HG03457 (cell line): ENCODE data around the gene LRRC75B.
"Not testable (repeated sequence)": the region's sequence is repeated elsewhere in the genome, so short reads cannot be mapped to it uniquely, and the experiment has no call there.

Experiments used
- ATAC-seq: cut with Tn5 transposase; IDR thresholded peaks from one replicate; pipeline ENCODE4 v1.9.1; 2021; ENCODE audit warnings: moderate number of reproducible peaks; ENCODE audit not compliant: unreplicated experiment

Gene LRRC75B, protein sequence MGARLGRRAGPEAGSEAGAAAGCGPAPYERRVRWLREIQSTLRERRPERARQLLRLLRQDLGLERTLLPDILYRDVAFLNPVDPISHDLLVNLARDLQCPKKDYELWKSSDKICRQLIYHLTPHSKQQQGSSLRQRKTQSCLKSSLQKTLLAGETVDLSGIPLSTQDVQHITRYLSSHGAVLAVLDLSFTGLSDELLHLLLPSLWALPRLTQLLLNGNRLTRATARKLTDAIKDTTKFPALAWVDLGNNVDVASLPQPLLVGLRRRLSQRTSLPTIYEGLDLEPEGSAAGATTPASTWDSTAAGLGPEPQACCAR

DNA sequence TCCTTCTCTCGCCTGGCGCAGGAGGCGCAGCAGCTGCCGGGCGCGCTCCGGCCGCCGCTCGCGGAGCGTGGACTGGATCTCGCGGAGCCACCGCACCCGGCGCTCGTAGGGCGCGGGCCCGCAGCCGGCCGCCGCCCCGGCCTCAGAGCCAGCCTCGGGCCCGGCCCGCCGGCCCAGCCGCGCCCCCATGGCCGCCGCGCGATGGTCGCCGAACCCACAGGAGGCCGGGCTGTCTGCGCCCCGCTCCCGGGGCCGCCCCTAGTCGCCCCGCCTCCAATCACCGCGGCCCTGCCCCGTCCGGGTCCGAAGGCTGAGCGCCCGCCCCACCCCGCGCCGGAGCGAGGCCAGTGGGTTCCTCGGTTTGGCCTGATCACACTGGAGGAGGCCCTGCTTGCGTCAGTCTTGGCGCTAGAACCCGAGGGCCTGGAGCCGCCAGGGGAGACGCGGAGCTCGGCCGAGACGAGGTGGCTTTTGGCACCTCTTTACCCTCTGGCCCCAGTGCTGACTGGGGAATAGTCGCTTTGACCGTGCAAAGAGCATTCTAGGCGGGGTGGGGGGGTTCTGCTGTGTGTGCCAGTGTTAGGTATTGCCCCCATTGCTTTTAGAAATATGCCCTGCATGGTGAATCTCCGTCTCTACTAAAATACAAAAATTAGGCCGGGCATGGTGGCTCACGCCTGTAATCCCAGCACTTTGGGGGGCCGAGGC, at the start of gene LRRC75B:
Gene LRRC75B (minus strand): TSS at position 223 of the 708 bp plus-strand sequence. CDS start 34 bp downstream, at position 189.
- peak; percentile 54 for ATAC-seq

DNA sequence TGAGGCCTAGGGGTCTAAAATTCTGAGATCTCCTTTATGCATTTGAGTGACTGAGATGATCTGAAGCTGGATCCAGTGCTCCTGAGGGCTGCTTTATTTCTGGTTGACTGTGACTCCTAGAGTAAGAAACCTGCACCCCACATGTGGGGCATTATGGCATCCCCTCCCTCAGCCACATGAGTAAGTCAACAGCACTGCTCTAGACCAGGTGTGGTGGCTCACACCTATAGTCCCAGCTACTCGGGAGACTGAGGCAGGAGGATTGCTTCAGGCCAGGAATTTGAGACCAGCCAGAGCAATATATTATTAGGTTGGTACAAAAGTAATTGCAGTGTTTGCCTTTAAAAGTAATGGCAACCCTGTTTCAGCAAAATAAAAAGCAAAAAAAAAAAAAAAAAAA, 49.4 kb upstream of the LRRC75B start:
- ATAC-seq, result not testable (repeated sequence)

DNA sequence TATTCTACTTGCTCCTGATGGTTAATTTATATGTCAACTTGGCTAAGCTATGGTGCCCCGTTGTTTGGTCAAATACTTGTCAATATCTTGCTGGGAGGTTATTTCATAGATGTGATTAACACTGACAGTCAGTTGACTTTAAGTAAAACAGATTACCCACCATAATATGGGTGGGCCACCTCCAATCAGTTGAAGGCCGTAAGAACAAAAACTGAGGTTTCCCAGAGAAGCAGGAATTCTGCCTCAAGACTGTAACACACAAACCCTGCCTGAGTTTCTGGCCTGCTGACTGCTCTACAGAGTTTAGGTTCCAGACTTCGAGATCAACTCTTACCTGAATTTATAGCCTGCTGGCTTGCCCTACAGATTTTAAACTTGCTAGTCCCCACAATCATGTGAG, 43.6 kb upstream of the LRRC75B start:
- ATAC-seq, result not testable (repeated sequence)

DNA sequence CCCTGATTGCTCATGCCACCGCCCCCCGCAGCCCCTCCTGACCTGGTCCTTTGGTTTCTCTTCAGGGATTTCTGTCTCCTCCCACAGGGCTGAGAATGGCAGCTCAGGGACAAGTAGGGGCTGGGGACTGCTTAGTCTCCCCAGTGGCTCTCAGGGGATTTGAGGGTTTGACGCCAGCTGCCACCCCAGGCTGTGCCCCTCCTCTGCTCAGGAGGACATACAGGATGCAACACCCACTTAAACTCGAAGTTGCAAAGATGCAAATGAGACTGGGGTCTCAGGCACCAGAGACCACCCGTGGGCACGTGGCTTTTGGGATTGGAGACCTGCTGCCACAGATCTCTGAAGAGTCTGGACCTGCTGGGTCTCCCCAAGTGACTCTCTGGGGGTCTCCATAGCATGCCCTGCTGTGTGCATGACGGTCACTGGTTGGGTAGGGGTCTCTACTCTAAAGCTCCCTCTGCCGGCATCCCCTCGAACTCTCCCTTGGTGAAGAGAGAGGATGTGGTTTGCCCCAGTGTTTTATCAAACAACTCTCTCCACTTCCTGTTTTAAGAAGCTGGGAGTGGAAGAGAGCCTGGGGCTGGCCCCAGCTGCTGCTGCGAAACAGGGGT, 42.0 kb upstream of the LRRC75B start:
- ATAC-seq, result not testable (repeated sequence)

DNA sequence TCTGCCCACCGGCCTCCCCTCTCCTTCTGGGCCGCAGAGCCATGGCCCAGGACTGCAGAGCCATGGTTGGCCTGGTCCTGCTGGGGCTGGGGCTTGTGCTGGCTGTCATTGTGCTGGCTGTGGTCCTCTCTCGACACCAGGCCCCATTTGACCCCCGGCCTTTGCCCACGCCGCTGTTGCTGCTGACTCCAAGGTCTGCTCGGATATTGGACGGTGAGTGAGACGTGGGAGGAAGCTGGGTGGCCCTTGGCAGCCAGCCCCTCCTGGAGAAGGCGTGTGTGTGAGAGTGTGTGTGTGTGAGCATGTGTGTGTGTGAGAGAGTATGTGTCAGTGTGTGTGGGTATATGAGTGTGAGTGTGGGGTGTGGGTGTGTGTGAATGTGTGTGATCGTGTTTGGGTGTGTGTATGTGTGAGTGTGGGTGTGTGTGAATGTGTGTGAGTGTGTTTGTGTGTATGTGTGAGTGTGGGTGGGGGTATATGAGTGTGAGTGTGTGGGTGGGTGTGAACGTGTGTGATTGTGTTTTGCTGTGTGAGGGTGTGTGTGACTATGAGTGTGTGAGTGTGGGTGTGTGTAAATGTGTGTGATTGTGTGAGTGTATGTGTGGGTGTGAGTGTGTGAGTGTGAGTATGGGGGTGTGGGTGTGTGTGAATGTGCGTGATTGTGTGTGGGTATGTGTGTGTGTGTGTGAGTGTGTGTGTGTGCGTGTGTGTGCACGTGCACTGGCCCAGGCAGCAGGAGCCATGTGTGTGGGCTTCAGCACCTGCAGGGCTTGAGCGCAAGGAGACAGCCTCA, 40.6 kb upstream of the LRRC75B start:
- ATAC-seq, result not testable (repeated sequence)

DNA sequence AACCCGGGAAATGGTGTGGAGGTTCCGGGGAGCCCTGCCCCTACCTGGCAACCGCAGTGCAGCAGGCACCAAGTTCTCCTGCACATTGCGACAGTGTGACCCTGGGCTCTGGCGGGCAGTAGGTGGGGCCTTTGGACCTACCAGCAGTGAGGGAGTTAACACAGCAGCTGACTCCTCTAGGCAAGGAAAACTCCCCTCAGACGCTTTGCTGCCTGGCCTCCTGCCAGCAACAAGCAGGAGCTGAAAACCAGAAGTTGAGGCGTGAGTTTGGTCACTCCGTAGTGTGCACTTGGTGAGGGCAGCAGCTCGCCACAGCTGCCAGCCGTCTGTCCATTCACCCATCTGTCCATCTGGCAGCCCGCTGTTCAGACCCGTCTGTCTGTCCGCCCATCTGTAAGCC, 39.8 kb upstream of the LRRC75B start:
- ATAC-seq, result not testable (repeated sequence)

DNA sequence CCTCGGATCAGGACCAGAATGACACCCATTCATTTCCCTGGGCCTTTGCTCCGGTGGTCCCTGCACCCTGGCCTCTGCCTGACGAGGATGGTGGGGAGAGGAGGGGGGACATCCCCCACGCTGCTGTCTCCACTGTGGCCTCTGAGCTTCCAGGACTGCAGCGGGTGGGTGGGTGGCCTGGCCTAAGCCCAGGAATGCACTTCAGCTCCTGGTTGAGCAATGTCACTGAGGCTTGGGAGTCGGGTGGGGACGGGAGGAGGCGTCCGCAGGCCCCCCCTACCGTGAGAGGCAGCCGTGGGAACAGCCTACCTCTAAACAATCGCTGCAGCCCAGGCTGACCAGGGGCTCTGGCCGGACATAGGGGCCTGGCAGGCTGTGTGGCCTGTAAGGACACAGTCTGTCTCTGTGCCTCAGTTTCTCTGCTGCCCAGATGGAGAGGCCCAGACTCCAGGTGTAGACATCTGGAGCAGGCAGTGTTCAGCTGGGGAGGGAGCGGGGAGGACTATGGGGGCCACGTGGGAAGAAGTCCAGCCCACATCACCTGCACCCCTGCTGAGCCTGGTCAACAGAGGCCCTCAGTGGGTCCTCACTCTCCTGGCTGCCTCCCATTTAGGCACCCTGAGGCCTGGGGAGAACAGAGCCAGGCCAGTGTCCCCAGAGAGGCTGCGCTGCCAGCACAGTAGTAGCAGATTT, 38.7 kb upstream of the LRRC75B start:
- ATAC-seq, result not testable (repeated sequence)

DNA sequence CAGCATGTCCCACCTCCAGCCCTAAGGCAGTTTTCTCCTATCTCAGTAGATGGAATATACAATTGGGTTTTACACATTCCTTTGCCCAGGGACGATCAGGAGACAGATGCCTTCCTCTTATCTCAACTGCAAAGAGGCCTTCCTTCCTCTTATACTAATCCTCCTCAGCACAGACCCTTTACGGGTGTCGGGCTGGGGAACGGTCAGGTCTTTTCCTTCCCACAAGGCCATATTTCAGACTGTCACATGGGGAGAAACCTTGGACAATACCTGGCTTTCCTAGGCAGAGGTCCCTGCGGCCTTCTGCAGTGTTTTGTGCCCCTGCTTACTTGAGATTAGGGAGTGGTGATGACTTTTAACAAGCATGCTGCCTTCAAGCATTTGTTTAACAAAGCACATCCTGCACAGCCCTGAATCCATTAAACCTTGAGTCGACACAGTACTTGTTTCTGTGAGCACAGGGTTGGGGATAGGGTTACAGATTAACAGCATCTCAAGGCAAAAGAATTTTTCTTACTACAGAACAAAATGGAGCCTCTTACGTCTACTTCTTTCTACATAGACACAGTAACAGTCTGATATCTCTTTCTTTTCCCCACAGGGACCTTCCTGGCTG, 38.0 kb upstream of the LRRC75B start:
- not testable (repeated sequence) for ATAC-seq

DNA sequence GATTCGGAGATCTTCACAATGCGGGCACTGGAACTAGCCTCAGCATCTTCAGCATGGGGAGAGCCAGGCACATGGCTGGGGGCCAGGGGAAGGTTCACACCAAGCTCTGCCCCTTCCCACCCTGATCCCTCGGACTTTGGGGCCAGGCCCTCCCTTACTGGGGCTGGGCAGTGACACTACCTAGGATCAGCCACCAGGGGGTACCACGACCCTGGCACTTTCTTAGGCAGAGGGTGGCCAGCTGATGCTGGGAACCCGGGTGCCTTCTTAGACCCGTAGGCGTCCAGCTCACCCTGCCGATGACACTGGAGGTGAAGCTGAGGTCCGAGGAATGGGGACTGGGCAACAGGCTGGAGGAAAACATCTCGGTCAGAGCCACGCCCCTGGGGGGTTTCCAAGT, 36.2 kb upstream of the LRRC75B start:
- not testable (repeated sequence) for ATAC-seq

DNA sequence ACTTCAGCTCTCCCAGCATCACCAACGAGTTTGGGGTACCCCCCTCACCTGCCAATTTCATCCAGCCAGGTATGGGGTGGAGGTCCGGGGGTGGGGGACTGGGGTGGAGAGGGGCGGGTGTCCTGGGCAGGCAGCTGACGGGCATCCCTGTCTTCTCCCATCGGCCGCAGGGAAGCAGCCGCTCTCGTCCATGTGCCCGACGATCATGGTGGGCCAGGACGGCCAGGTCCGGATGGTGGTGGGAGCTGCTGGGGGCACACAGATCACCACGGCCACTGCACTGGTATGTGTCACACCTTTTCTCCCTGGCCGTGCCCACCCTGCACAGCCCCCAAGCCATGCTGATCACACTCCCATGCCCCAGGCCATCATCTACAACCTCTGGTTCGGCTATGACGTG, 35.0 kb upstream of the LRRC75B start:
- ATAC-seq, result not testable (repeated sequence)

DNA sequence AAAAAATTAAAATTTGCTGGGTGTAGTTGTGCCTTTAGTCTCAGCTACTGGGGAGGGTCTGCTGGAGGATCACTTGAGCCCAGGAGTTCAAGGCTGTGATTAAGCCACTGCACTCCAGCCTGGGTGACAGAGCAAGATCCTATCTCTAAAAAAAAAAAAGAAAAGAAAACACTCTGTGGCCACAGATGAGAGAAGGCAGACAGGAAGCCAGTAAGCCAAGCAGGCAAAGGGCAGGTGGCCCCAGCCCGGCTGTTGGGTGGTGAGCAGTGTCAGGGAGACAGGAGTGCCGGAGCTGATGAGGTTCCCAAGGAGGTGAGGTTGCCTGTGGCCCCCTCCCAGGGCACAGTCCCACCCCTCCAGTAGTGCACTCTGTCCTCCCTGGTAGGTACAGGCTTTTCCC, 29.7 kb upstream of the LRRC75B start:
- not testable (repeated sequence) for ATAC-seq

DNA sequence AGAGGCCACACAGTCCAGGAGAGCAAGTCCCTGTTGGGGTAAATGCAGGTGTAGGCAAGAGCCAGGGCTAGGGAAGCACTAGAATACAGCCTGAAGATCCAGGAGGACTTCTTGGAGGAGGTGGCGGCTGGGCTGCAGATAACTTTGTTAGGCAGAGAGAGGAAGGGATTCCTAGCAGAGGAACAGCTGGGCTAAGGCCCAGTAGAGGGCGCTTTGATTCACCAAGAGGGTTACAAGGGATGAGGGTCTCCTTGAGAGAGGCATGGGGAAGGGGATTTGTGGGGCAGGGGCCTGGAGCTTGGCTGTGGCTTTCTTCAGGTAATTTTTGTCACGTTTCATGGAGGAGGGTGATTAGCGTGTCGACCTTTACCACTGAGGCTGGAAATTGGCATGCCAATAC, 28.4 kb upstream of the LRRC75B start:
- ATAC-seq, result not testable (repeated sequence)

DNA sequence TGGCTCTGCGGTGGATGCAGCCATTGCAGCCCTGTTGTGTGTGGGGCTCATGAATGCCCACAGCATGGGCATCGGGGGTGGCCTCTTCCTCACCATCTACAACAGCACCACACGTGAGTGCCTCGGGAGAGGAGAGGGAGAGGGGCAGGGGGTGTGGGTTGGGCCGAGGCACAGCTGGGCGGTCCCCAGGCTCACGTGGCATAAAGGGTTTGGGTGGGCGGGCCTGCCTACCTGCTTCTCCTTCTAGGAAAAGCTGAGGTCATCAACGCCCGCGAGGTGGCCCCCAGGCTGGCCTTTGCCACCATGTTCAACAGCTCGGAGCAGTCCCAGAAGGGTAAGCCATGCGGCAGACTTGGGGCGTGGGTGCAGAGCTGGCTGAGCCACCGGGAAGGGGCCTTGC, 21.9 kb upstream of the LRRC75B start:
- not testable (repeated sequence) for ATAC-seq

DNA sequence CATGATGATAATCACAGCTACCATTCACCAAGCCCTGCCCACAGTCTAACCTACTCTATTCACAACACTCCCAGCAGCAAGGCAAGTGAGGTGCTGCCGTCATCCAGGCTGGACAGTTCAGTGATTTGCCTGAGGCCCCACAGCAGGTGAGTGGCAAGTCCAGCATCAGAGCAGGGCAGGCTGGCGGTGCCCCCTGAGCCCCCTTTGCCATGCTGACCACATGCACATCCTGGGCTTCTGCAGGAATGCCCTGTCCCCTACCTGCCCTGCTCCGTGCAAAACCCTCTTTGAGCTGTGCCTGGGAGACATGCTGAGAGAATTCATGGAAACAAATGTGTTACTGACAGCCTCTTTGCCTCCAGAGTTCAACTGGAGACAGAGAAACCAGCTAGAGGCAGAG, 17.0 kb upstream of the LRRC75B start:
- ATAC-seq, result not testable (repeated sequence)

DNA sequence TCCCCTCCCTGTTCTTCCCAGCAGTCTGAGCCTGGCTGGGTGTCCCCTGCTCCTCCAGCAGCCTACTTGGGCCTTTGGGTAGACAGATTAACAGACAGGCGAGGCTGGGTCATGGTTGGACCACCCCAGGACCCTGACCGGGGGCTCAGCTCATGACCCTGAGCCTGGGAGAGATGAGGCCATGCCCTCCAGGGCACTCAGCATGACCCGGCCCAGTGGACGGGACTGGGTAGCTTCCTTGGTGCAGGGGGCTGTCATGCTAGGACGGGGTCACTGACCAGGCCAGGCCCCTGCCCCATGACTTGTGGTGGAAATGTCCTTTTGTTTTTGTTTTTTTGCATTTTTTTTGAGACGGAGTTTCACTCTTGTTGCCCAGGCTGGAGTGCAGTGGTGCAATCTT, 15.5 kb upstream of the LRRC75B start:
- ATAC-seq, result not testable (repeated sequence)

DNA sequence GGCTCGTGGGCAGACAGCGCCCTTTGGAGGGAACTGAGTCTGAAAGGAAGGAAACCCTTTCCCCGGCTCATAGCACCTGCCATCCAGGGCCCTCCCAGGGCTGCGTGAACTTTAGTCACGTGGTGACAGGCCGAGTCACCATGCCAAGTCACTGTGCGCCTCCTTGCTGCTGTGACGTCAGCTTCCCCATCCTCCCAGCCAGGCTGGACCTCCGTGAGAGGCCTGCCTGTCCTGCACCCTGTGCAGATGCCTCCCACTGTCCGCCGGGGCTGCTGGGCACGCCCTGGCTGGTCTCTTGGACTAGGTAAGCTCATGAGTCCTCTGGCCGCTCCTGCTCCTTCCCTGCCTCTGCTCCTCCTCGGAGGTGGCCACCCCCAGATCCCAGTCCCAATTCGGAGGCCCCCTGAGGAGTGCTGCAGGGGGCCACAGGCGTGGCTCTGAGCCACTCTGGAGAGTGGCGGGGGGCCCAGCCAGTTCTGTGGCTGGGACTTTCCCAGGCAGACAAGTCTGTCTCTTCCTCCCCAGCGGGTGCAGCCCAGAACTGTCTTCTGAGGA, 14.6 kb upstream of the LRRC75B start:
- ATAC-seq, result not testable (repeated sequence)

DNA sequence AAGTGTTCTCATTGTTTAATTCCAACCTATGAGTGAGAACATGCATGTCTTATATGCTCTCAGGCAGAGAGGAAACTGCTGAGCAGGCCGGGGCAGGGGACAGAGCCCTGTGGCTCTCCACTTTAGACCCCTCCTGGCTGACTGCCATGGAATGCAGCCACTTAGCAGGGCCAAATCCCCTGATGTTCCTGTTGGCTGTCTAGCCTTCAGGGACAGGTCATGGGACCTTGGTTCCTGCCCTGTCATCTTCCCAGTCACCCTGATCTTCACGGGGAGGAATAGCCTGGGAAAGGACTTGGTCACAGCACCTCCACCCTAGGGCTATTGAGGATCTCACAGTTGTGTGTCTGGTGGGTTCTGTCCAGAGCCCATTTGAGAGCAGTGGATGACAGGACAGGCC, 13.5 kb upstream of the LRRC75B start:
- not testable (repeated sequence) for ATAC-seq

DNA sequence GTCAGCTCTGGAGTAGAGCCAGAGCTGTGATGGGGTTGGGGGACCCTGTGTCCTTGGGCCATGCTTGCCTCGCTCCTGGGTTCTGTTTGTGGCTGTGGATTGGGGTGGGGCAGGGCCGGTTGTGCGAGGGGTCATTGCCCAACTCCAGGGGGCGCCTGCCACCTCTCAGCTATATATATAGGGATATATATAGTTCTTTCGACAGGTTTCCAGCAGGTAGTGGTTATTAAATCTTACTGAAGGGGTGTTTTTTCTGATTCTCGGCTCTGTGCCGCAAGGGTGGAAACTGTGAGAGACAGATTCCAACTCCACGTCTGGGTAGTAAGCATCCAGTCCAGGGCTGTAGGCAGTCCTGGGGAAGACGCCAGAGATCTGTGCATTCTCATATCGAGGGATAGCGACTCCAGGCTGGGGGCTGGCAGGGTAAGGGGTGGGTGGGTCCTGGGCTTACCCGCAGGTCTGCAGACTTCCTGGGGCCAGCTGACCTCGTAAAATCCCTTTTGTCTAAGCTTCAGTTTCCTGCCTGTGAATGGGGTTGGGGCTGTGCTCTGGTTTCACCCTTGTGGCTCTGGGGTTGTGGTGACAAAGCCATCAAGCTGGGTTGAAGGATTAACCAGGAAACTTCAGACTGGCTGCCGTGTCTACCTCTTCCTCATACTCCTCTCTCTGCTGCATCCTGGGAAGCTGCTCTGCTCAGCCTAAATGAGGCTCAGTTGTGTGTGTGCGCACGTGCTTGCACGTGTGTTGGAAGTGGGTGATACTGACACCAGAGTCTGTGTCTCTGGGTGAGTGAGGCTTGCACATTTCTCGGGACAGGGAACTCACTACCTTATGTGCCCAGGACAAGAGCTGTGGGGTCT, 11.1 kb upstream of the LRRC75B start:
- ATAC-seq, result not testable (repeated sequence)
